CD14-positive monocyte (primary cell): ENCODE measurements around the gene CDH13. TPM values are rescaled to one million over a fixed set of nuclear protein-coding genes. Genes with fewer than 3 reads are reported as not detected.

Experiments
- DNase-seq, 3 donors: peaks; one replicate each; pipeline ENCODE4 v3.0.0-alpha.2; 2011 to 2022
- H2AFZ ChIP-seq: 2 replicates; pipeline ENCODE4 v1.6.0; 2012; ENCODE audit warnings: mild to moderate bottlenecking, low read depth, low read length, inconsistent platforms; ENCODE audit not compliant: insufficient read depth, poor library complexity, severe bottlenecking
- H3K27ac ChIP-seq, 2 donors: 1 replicate in 1 of 2; 2 replicates in 1 of 2; pipeline ENCODE4 v1.5.1; 2012 to 2013; ENCODE audit warnings: low read length in 2 of 2, control low read depth in 1 of 2, inconsistent platforms in 1 of 2, low read depth in 1 of 2, mild to moderate bottlenecking in 1 of 2
- H3K27me3 ChIP-seq, 2 donors: one replicate each; pipeline versions ENCODE4 v1.6.0 to v1.6.1; 2011 to 2013; ENCODE audit warnings: low read length in 2 of 2; ENCODE audit not compliant: control insufficient read depth in 2 of 2, insufficient read depth in 2 of 2
- H3K36me3 ChIP-seq, 2 donors: replicated peaks in 1 of 2; 1 replicate in 1 of 2; 2 replicates in 1 of 2; pipeline versions ENCODE4 v1.5.1 to v1.6.1; 2012 to 2013; ENCODE audit warnings: low read length in 2 of 2, control low read depth in 1 of 2, inconsistent platforms in 1 of 2, mild to moderate bottlenecking in 1 of 2; ENCODE audit not compliant: insufficient read depth in 2 of 2, control insufficient read depth in 1 of 2
- H3K4me1 ChIP-seq, 2 donors: 1 replicate in 1 of 2; 2 replicates in 1 of 2; pipeline versions ENCODE4 v1.5.1 to v1.6.1; 2012 to 2013; ENCODE audit warnings: low read length in 2 of 2, control low read depth in 1 of 2, inconsistent platforms in 1 of 2, mild to moderate bottlenecking in 1 of 2, moderate library complexity in 1 of 2; ENCODE audit not compliant: insufficient read depth in 2 of 2, control insufficient read depth in 1 of 2
- H3K4me2 ChIP-seq: replicated peaks from 2 replicates; pipeline ENCODE3; 2012; ENCODE audit warnings: low read length, moderate library complexity, mild to moderate bottlenecking; ENCODE audit not compliant: poor library complexity, severe bottlenecking; ENCODE audit errors: extremely low read depth
- H3K4me3 ChIP-seq, 3 experiments: fragments of 200-600 bp in 1 of 3; sonication (generic) in 1 of 3; replicated peaks in 1 of 3; 1 replicate in 2 of 3; 2 replicates in 1 of 3; pipeline ENCODE4 v1.5.1; 2011 to 2013; ENCODE audit warnings: low read length in 3 of 3, mild to moderate bottlenecking in 3 of 3, control low read depth in 2 of 3, low read depth in 2 of 3, inconsistent platforms in 1 of 3, moderate library complexity in 1 of 3
- H3K79me2 ChIP-seq: 2 replicates; pipeline ENCODE4 v1.6.0; 2012; ENCODE audit warnings: mild to moderate bottlenecking, control low read depth, inconsistent platforms, low read length, moderate library complexity; ENCODE audit not compliant: insufficient read depth
- H3K9ac ChIP-seq: 2 replicates; pipeline ENCODE4 v1.6.0; 2017; ENCODE audit warnings: low read length, mild to moderate bottlenecking; ENCODE audit not compliant: insufficient read depth, poor library complexity, severe bottlenecking
- H3K9me3 ChIP-seq, 2 donors: replicated peaks in 1 of 2; 1 replicate in 1 of 2; 2 replicates in 1 of 2; pipeline versions ENCODE4 v1.5.1 to v1.6.1; 2012 to 2013; ENCODE audit warnings: low read length in 2 of 2, control low read depth in 1 of 2; ENCODE audit not compliant: control insufficient read depth in 1 of 2, insufficient read depth in 1 of 2
- H4K20me1 ChIP-seq: 2 replicates; pipeline ENCODE4 v1.6.0; 2012; ENCODE audit warnings: mild to moderate bottlenecking, low read length, control low read depth, moderate library complexity; ENCODE audit not compliant: insufficient read depth
- H3K27ac Mint-ChIP-seq, 7 donors: one replicate each; pipeline ENCODE4 v1.8.0; 2020; ENCODE audit warnings: mild to moderate bottlenecking in 7 of 7, mixed read lengths in 7 of 7, moderate library complexity in 6 of 7, inconsistent platforms in 2 of 7
- H3K27me3 Mint-ChIP-seq, 3 donors: one replicate each; pipeline ENCODE4 v1.8.0; 2021 to 2022; ENCODE audit warnings: low read depth in 3 of 3, mild to moderate bottlenecking in 3 of 3, mixed read lengths in 3 of 3, moderate library complexity in 3 of 3, inconsistent platforms in 1 of 3
- H3K36me3 Mint-ChIP-seq, 2 donors: one replicate each; pipeline ENCODE4 v1.8.0; 2020; ENCODE audit warnings: mixed read lengths in 2 of 2, inconsistent platforms in 1 of 2, mild to moderate bottlenecking in 1 of 2
- H3K4me1 Mint-ChIP-seq: one replicate; pipeline ENCODE4 v1.8.0; 2020; ENCODE audit warnings: mild to moderate bottlenecking, mixed read lengths
- H3K4me3 Mint-ChIP-seq, 2 donors: one replicate each; pipeline ENCODE4 v1.8.0; 2020; ENCODE audit warnings: mild to moderate bottlenecking in 2 of 2, mixed read lengths in 2 of 2, moderate library complexity in 1 of 2
- H3K9me3 Mint-ChIP-seq, 7 donors: one replicate each; pipeline ENCODE4 v1.8.0; 2020 to 2022; ENCODE audit warnings: mixed read lengths in 7 of 7, mild to moderate bottlenecking in 6 of 7, moderate library complexity in 6 of 7, inconsistent platforms in 2 of 7
- CTCF ChIP-seq: fragments of 200-600 bp; IDR thresholded peaks from one replicate; pipeline ENCODE4 v1.8.0; 2022; ENCODE audit warnings: antibody characterized with exemption, mild to moderate bottlenecking
- WGBS: methylation state at CpG from one replicate; pipeline ENCODE4 v1.1.5; 2013; ENCODE audit warnings: missing lambda C conversion rate; ENCODE audit not compliant: insufficient coverage; 5-methylcytosine and 5-hydroxymethylcytosine counted together
- intact Hi-C, 2 donors: fragments of 100-400 bp; cut with micrococcal nuclease; formaldehyde crosslinking; loops; one replicate each; pipeline versions ENCODE4 v1.15.0 to v1.15.1; 2023
- polyA plus RNA-seq, 3 donors: library from polyadenylated mRNA; depleted of rRNA in 1 of 3; unstranded in 2 of 3; stranded (reverse) in 1 of 3; fragments of 300-500 nt in 2 of 3; fragments of >200 nt in 1 of 3; fragmentation: Illumina TruSeq in 2 of 3; gene quantifications; 1 replicate in 2 of 3; 2 replicates in 1 of 3; pipeline ENCODE4 v1.2.3, GENCODE V29; 2012 to 2021

Gene CDH13
- polyA plus RNA-seq, 3 donors = 0.13 to 0.19 TPM; not detected in 1

- peaks cover 21 to 27% of the 10 kb centered on the region in 2 donors for H3K4me1 ChIP-seq
Measured at GRCh38 chr16:83724585-83724984, 1097.8 kb downstream of the CDH13 start.

GRCh38 chr16:83725313-83725712, 1098.5 kb downstream of the CDH13 start:
- no peak overlapping the region for H3K4me2 ChIP-seq
- Mint-ChIP-seq H3K36me3 (no peaks in the 10 kb centered on the region), H3K27ac (no peak overlapping the region), H3K9me3 (peaks cover 0 to 6% (median 5%) of the 10 kb centered on the region in 7 donors), H3K4me1 (peaks cover 31% of the 10 kb centered on the region), H3K4me3 (no peak overlapping the region), H3K27me3 (peaks cover 0 to 1% (median 0%) of the 10 kb centered on the region in 3 donors)
- H3K4me1 ChIP-seq = peaks cover 21 to 27% of the 10 kb centered on the region in 2 donors
- H3K36me3 ChIP-seq = no peaks in the 10 kb centered on the region
- H3K27me3 ChIP-seq = no peaks in the 10 kb centered on the region
- DNase-seq = no peak
- 78% methylated on average over 6 of the region's 9 CpGs for whole genome bisulfite sequencing
- intact Hi-C loops = no loop called here
- no peak overlapping the region for H3K9ac ChIP-seq
- no peak overlapping the region for H2AFZ ChIP-seq
- H3K4me3 ChIP-seq = no peak overlapping the region
- H3K9me3 ChIP-seq = no peaks in the 10 kb centered on the region
- H3K79me2 ChIP-seq = no peaks in the 10 kb centered on the region
- no peak for TF ChIP-seq CTCF
- H3K27ac ChIP-seq = no peak overlapping the region
- no peaks in the 10 kb centered on the region for H4K20me1 ChIP-seq

More at GRCh38 chr16:83724585-83724984, 1097.8 kb downstream of the CDH13 start:
- no peak for TF ChIP-seq CTCF
- no peaks in the 10 kb centered on the region for H4K20me1 ChIP-seq
- DNase-seq = no peak
- no CpG with 5 or more reads among the region's 2 CpGs for WGBS
- intact Hi-C loops = no loop called here
- Mint-ChIP-seq H3K36me3 (no peaks in the 10 kb centered on the region), H3K27me3 (peaks cover 0 to 1% (median 0%) of the 10 kb centered on the region in 3 donors), H3K9me3 (peaks cover 0 to 6% (median 5%) of the 10 kb centered on the region in 7 donors), H3K4me3 (no peak overlapping the region), H3K27ac (no peak overlapping the region), H3K4me1 (peaks cover 31% of the 10 kb centered on the region)
- no peak overlapping the region for H2AFZ ChIP-seq
- no peaks in the 10 kb centered on the region for H3K79me2 ChIP-seq
- H3K4me3 ChIP-seq = no peak overlapping the region
- H3K9me3 ChIP-seq = no peaks in the 10 kb centered on the region
- no peak overlapping the region for H3K27ac ChIP-seq
- H3K27me3 ChIP-seq = no peaks in the 10 kb centered on the region
- H3K9ac ChIP-seq = no peak overlapping the region
- H3K36me3 ChIP-seq = no peaks in the 10 kb centered on the region
- H3K4me2 ChIP-seq = no peak overlapping the region
